Pancreas (tissue), 10 donors: Measurements from ENCODE around the gene BBOX1. TPM values are rescaled to one million over a fixed set of nuclear protein-coding genes. Genes with fewer than 3 reads are reported as not detected.

Experiments
- ATAC-seq, 4 donors: fragments of 200-7000 bp; cut with Tn5 transposase; one replicate each; pipeline versions ENCODE4 v1.8.0 to v1.9.1; 2020; ENCODE audit warnings: mild to moderate bottlenecking in 4 of 4, moderate library complexity in 4 of 4
- DNase-seq, 6 donors: peaks; one replicate each; pipeline ENCODE4 v3.0.0-alpha.2; 2020
- FAIRE-seq: peaks from 2 replicates; lab custom pipeline; 2012; peaks lifted over from hg19 to GRCh38; lab: Jason Lieb, UNC
- H3K27ac ChIP-seq, 4 donors: fragments of 200-600 bp; sonication (generic); 1 replicate in 3 of 4; 2 replicates in 1 of 4; pipeline versions ENCODE4 v1.5.0 to v1.8.0; 2020
- H3K27me3 ChIP-seq, 4 donors: fragments of 200-600 bp; one replicate each; pipeline ENCODE4 v1.8.0; 2021
- H3K36me3 ChIP-seq, 3 donors: fragments of 200-600 bp; sonication (generic) in 1 of 3; one replicate each; pipeline versions ENCODE4 v1.5.0 to v1.8.0; 2020 to 2021
- H3K4me1 ChIP-seq, 3 donors: fragments of 200-600 bp; one replicate each; pipeline ENCODE4 v1.8.0; 2021
- H3K4me3 ChIP-seq, 4 donors: fragments of 200-600 bp; sonication (generic) in 2 of 4; one replicate each; pipeline versions ENCODE4 v1.5.0 to v1.8.0; 2020 to 2021
- H3K9me3 ChIP-seq, 4 donors: fragments of 200-600 bp; one replicate each; pipeline ENCODE4 v1.8.0; 2021
- CTCF ChIP-seq, 4 donors: fragments of 200-600 bp; sonication (generic) in 3 of 4; IDR thresholded peaks; one replicate each; pipeline versions ENCODE4 v1.5.0 to v1.8.0; 2021; ENCODE audit warnings: antibody characterized with exemption in 4 of 4
- WGBS, 2 donors: extraction: QIAGEN DNeasy Blood & Tissue Kit; methylation state at CpG; one replicate each; pipeline ENCODE4 v1.1.7; 2013; 5-methylcytosine and 5-hydroxymethylcytosine counted together
- intact Hi-C, 3 donors: fragments of 100-400 bp; cut with DNase I; formaldehyde crosslinking; loops; one replicate each; pipeline versions ENCODE4 v1.11.1 to v1.14.2; 2022
- polyA plus RNA-seq, 2 donors: library from polyadenylated mRNA; stranded (reverse); fragments of 200-250 nt; gene quantifications; one replicate each; pipeline ENCODE4 v1.2.3, GENCODE V29; 2013
- total RNA-seq, 6 donors: library from RNA; stranded (reverse); fragmentation: NEBNext Ultra II Directional in 4 of 6; extraction: Animal tissue kit (Norgen Biotek cat#: 25700) in 4 of 6; gene quantifications; one replicate each; pipeline versions ENCODE4 v1.2.1 to v1.2.4, GENCODE V29; 2021 to 2023
- donor health status: healthy with polysubstance abuse.
- donor health status: DM: no; HTN: no; CAD: no; lungs with moderate emphysema.
- donor health status: DM: no; HTN: no; CAD: no.
- donor health status: control.
- donor health status: control.
- donor health status: Bipolar disorder and iron deficiency.
- donor health status: DM: yes; HTN: yes; CAD: no.
- donor health status: DM: no; HTN: no; CAD: no.
- donor health status: DM: no; HTN: no; CAD: no.
- donor health status: DM: yes; HTN: yes; CAD: no.

BBOX1 gene
- total and polyA plus RNA-seq, 8 donors, result 0.14 to 2.2 (median 0.34) TPM

- Histone ChIP-seq H3K4me1 (no peaks in the 10 kb centered on the region), H3K4me3 (no peak overlapping the region), H3K27me3 (no peaks in the 10 kb centered on the region), H3K36me3 (no peaks in the 10 kb centered on the region), H3K27ac (no peak overlapping the region), H3K9me3 (no peaks in the 10 kb centered on the region)
- DNase-seq (no peak), FAIRE-seq (no peak), ATAC-seq (no peak)
- intact Hi-C loops, result no loop called here
- no peak for TF ChIP-seq CTCF (IDR thresholded peaks at IDR 0.05)
- 59 to 71% methylated on average over 2 of the region's 2 CpGs for WGBS, 2 donors
These were observed 23.5 kb downstream of the BBOX1 start for GRCh38 chr11:27064086-27064485.

GRCh38 chr11:27075192-27075591 lies 34.6 kb downstream of the BBOX1 start:
- FAIRE-seq (no peak), ATAC-seq (no peak)
- H3K27ac ChIP-seq, result no peak overlapping the region

GRCh38 chr11:27075655-27076054 lies 35.0 kb downstream of the BBOX1 start:
- Histone ChIP-seq H3K9me3 (no peaks in the 10 kb centered on the region), H3K36me3 (no peaks in the 10 kb centered on the region), H3K27me3 (no peaks in the 10 kb centered on the region), H3K4me1 (no peaks in the 10 kb centered on the region), H3K4me3 (no peak overlapping the region), H3K27ac (no peak overlapping the region)
- no peak for TF ChIP-seq CTCF (IDR thresholded peaks at IDR 0.05)
- no peak for ATAC-seq
- WGBS, 2 donors, result 41 to 54% methylated on average over 1 of the region's 1 CpG
- FAIRE-seq, result no peak
- DNase-seq, result no peak
- intact Hi-C loops, result no loop called here

More at GRCh38 chr11:27075192-27075591, 34.6 kb downstream of the BBOX1 start:
- Histone ChIP-seq H3K4me3 (no peak overlapping the region), H3K9me3 (no peaks in the 10 kb centered on the region), H3K36me3 (no peaks in the 10 kb centered on the region), H3K4me1 (no peaks in the 10 kb centered on the region), H3K27me3 (no peaks in the 10 kb centered on the region)
- WGBS, 2 donors, result 31 to 45% methylated on average over 1 of the region's 1 CpG
- intact Hi-C loops, result no loop called here
- no peak for DNase-seq
- no peak for TF ChIP-seq CTCF (IDR thresholded peaks at IDR 0.05)

- Histone ChIP-seq H3K4me3 (no peak overlapping the region), H3K4me1 (no peaks in the 10 kb centered on the region), H3K36me3 (no peaks in the 10 kb centered on the region), H3K27me3 (no peaks in the 10 kb centered on the region), H3K27ac (no peak overlapping the region), H3K9me3 (no peaks in the 10 kb centered on the region)
- intact Hi-C loops, result no loop called here
- 62 to 68% methylated on average over 2 of the region's 2 CpGs for WGBS, 2 donors
- no peak for TF ChIP-seq CTCF (IDR thresholded peaks at IDR 0.05)
- FAIRE-seq (no peak), DNase-seq (peak in 2 of 6 donors; percentile 21 to 25), ATAC-seq (no peak)
These were observed 35.5 kb downstream of the BBOX1 start for GRCh38 chr11:27076121-27076589.

GRCh38 chr11:27081056-27081455 lies 40.4 kb downstream of the BBOX1 start:
- Histone ChIP-seq H3K9me3 (no peaks in the 10 kb centered on the region), H3K36me3 (no peaks in the 10 kb centered on the region), H3K27me3 (no peaks in the 10 kb centered on the region), H3K27ac (no peak overlapping the region), H3K4me1 (no peaks in the 10 kb centered on the region), H3K4me3 (no peak overlapping the region)
- intact Hi-C loops, result no loop called here
- DNase-seq, result no peak
- ATAC-seq, result no peak
- no peak for TF ChIP-seq CTCF (IDR thresholded peaks at IDR 0.05)
- FAIRE-seq, result no peak
